Fibroblast of pulmonary artery (primary cell): ENCODE measurements around the gene DGKI.

Experiments
- DNase-seq: peaks from one replicate; pipeline ENCODE4 v3.0.0-alpha.2; 2010; ENCODE audit warnings: low read depth
- H3K4me3 ChIP-seq: replicated peaks from 2 replicates; pipeline ENCODE4 v1.5.1; 2011; ENCODE audit warnings: low read depth, mild to moderate bottlenecking, control low read depth, low read length, moderate library complexity
- TF ChIP-seq, protein P1 (sequence below): IDR thresholded peaks from 2 replicates; pipeline ENCODE4 v1.5.1; 2011; ENCODE audit warnings: mild to moderate bottlenecking, control low read depth, low read length, inconsistent platforms; ENCODE audit errors: missing control alignments

Gene DGKI

DNA sequence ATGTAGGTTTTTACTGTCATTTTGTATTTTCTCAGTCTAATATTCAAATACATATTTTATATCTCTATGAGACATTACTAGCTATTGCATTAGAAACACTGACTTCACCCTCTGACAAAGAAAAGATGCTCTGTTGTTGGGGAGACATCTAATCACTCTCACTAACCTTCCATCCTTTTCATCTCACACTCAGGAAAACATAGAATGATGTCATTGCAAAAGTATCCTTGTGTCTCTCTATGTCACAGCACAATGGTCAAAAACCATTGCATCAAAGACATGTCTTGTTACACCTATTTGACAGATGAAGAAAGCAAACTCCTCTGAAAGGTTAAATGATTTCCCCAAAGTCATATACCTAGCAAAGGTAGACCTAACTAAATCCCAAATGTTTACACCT is 272.0 kb downstream of the DGKI start:
- peak; percentile 7 for DNase-seq
- no peak overlapping the region for H3K4me3 ChIP-seq
- TF ChIP-seq, protein P1, sequence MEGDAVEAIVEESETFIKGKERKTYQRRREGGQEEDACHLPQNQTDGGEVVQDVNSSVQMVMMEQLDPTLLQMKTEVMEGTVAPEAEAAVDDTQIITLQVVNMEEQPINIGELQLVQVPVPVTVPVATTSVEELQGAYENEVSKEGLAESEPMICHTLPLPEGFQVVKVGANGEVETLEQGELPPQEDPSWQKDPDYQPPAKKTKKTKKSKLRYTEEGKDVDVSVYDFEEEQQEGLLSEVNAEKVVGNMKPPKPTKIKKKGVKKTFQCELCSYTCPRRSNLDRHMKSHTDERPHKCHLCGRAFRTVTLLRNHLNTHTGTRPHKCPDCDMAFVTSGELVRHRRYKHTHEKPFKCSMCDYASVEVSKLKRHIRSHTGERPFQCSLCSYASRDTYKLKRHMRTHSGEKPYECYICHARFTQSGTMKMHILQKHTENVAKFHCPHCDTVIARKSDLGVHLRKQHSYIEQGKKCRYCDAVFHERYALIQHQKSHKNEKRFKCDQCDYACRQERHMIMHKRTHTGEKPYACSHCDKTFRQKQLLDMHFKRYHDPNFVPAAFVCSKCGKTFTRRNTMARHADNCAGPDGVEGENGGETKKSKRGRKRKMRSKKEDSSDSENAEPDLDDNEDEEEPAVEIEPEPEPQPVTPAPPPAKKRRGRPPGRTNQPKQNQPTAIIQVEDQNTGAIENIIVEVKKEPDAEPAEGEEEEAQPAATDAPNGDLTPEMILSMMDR, result no peak

DNA sequence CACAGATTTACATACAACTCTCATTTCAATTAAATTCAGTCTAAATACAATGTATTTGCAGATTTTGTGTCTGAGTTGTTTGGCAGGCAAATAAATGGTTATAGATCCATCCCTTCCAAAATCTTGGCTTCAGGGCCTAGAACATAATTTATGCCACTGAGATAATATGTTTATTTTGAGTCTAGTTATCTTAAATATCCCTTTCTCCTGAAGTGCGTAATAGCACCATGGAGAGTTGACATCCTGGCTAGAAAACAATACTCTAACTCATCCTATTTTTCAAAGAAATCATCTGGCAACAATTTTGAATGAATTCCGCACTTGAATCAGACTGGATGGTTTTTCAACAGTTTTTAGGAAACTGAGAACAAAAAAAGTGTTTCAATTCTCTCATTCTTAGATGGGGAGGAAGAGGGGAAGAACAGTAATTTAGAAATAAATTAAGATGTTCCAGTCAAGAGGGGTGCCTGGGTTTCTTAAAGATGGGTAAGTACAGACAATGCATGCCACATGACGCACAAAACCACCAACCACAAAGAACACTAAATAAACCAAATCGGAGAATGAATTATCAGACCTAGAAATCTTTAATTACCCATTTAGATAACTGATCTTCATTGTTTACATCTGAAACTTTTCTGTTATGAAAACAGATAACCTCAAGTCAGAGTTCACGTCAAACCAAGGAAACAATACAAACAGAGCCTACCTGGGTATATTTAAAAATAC is 274.6 kb downstream of the DGKI start:
- TF ChIP-seq, protein P1, result no peak
- H3K4me3 ChIP-seq, result no peak overlapping the region
- peak; percentile 35 for DNase-seq

DNA sequence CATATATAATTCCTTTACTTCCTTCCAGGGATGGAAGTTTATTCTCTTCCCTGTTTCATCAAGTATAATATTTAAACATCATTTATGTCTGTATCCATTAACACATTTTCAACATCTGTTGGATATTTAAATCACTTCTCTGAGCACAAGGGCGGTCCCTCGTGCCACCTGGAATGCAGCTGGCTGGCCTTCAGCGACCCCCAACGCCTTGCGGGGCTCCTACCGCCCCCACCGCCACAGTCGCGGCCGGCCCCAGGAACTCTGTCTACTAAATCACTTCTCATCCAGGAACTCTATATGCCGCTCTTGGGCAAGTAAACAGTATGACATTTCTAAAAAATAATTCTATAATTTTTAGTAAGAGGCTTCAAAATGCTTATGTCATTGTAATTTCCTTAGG is 282.1 kb downstream of the DGKI start:
- TF ChIP-seq, protein P1, result no peak
- no peak overlapping the region for H3K4me3 ChIP-seq

DNA sequence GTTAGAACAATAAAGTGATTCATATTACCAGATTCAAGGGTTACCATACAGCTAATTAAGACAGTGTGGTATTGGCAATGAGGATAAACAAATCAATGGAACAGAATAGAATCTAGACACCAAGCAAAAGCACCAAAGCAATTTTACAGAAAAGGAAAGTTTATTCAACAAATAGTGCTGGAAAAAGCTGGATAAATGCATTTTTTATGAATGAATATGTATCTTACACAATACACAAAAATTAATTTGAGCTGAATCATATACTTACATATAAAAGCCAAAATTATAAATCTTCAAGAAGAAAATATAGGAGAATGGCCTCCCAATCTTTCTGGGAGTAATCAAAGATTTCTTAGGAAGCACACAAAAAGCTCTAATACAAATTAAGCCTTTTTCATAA is 282.8 kb downstream of the DGKI start:
- no peak overlapping the region for H3K4me3 ChIP-seq
- no peak for DNase-seq
- TF ChIP-seq, protein P1, result no peak

More for the DNA sequence above, 282.1 kb downstream of the DGKI start:
- DNase-seq, result no peak

- TF ChIP-seq, protein P1, result no peak
- no peak overlapping the region for H3K4me3 ChIP-seq
- DNase-seq, result no peak
Observed at GRCh38 chr7:137547485-137547884, 299.3 kb downstream of the DGKI start.

GRCh38 chr7:137546671-137547070 is 300.1 kb downstream of the DGKI start:
- TF ChIP-seq, protein P1, result no peak
- peak; percentile 60 for DNase-seq

DNA sequence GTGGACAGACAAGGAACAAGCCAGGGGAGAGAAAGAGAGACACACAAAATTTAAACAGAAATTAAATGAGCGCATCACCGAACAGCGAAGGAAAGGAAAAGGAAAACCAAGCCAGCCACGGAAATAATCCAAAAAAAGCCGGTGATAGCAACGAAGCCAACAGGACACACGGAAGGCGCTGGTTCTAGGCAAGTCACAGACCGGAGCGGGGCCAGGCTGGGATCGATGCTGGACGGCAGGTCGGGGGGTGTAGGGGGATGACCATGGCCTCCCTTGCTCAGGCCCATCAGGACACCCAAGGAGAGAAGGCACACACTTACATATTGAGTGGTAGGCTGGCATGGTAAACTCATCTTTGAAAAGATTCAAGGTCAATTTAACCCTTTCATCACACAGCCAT is 300.8 kb downstream of the DGKI start:
- no peak overlapping the region for H3K4me3 ChIP-seq
- TF ChIP-seq, protein P1, result no peak
- DNase-seq, result no peak

More at GRCh38 chr7:137546671-137547070, 300.1 kb downstream of the DGKI start:
- H3K4me3 ChIP-seq, result no peak overlapping the region
